GM19035 (cell line): ENCODE measurements around the gene UBAC2.

Experiments
- ATAC-seq: cut with Tn5 transposase; IDR thresholded peaks from one replicate; pipeline ENCODE4 v1.9.1; 2021; ENCODE audit not compliant: unreplicated experiment

Gene UBAC2

GRCh38 chr13:99353246-99353600, 152.6 kb downstream of the UBAC2 start:
- no peak for ATAC-seq

GRCh38 chr13:99353836-99354235, 153.2 kb downstream of the UBAC2 start:
- ATAC-seq = no peak

- no peak for ATAC-seq
Observed at GRCh38 chr13:99354371-99354951, 153.8 kb downstream of the UBAC2 start.

- ATAC-seq = no peak
Observed at GRCh38 chr13:99355267-99356011, 154.8 kb downstream of the UBAC2 start.

GRCh38 chr13:99356012-99356261, 155.3 kb downstream of the UBAC2 start:
- no peak for ATAC-seq

GRCh38 chr13:99356262-99357091, 155.8 kb downstream of the UBAC2 start:
- peak; percentile 51 for ATAC-seq

- peak; percentile 31 for ATAC-seq
Observed at GRCh38 chr13:99357131-99357596, 156.5 kb downstream of the UBAC2 start.

- no peak for ATAC-seq
Observed at GRCh38 chr13:99357941-99358340, 157.3 kb downstream of the UBAC2 start.

GRCh38 chr13:99359528-99359927, 158.9 kb downstream of the UBAC2 start:
- ATAC-seq = no peak

- ATAC-seq = no peak
Observed at GRCh38 chr13:99360696-99361095, 160.0 kb downstream of the UBAC2 start.

GRCh38 chr13:99361197-99361596, 160.5 kb downstream of the UBAC2 start:
- no peak for ATAC-seq

GRCh38 chr13:99362362-99362761, 161.7 kb downstream of the UBAC2 start:
- ATAC-seq = no peak

- ATAC-seq = no peak
Observed at GRCh38 chr13:99363391-99363790, 162.7 kb downstream of the UBAC2 start.

GRCh38 chr13:99363949-99364348, 163.3 kb downstream of the UBAC2 start:
- peak; percentile 52 for ATAC-seq

GRCh38 chr13:99366075-99366987, 165.7 kb downstream of the UBAC2 start:
- ATAC-seq = peak; percentile 49

GRCh38 chr13:99367106-99367616, 166.5 kb downstream of the UBAC2 start:
- no peak for ATAC-seq

- ATAC-seq = no peak
Observed at GRCh38 chr13:99367663-99368448, 167.2 kb downstream of the UBAC2 start.

GRCh38 chr13:99370481-99371275, 170.0 kb downstream of the UBAC2 start:
- no peak for ATAC-seq

GRCh38 chr13:99371956-99372355, 171.3 kb downstream of the UBAC2 start:
- ATAC-seq = no peak
